HepG2 (cell line): ENCODE results near the gene CAPZA2. TPM values are rescaled to one million over a fixed set of nuclear protein-coding genes. Genes with fewer than 3 reads are reported as not detected.

Experiments
- ATAC-seq: fragments of 200-7000 bp; cut with Tn5 transposase; 3 replicates; pipeline ENCODE4 v1.9.1; 2020; ENCODE audit warnings: mild to moderate bottlenecking, moderate library complexity
- BruUV-seq: library from RNA; stranded (reverse); fragments of 400-500 nt; replicated peaks from 2 replicates; lab custom pipeline; 2021; lab: Mats Ljungman, UMichigan
- CTCF ChIA-PET: fragments of 300-600 bp; formaldehyde crosslinking; extraction: SDS; loops from one replicate; lab custom pipeline; 2021; ENCODE audit warnings: low total read pairs, inconsistent platforms, low intra/inter-chr PET ratio; lab: Yijun Ruan, JAX
- POLR2A ChIA-PET: fragments of 350-600 bp; sonication (Branson Sonifier 250); formaldehyde crosslinking; loops from one replicate; lab custom pipeline; 2020; ENCODE audit warnings: antibody characterized with exemption, inconsistent platforms; lab: Yijun Ruan, JAX
- DNase-seq: peaks from one replicate; pipeline ENCODE4 v3.0.0-alpha.2; 2015; ENCODE audit warnings: low spot score
- FAIRE-seq: peaks from 3 replicates; lab custom pipeline; 2011; peaks lifted over from hg19 to GRCh38; lab: Jason Lieb, UNC
- H2AFZ ChIP-seq: one replicate; pipeline ENCODE4 v1.6.1; 2011; ENCODE audit warnings: low read length, inconsistent platforms
- H3K27ac ChIP-seq: fragments of 300-600 bp; 3 replicates; pipeline ENCODE4 v1.8.0; 2011; ENCODE audit warnings: mixed run types, mild to moderate bottlenecking, mixed read lengths, low read length, inconsistent platforms; ENCODE audit not compliant: insufficient read depth; ENCODE audit errors: extremely low read length
- H3K27me3 ChIP-seq, 2 experiments: fragments of 200-600 bp in 1 of 2; 2 replicates in 1 of 2; 3 replicates in 1 of 2; pipeline versions ENCODE4 v1.6.0 to v1.8.0; 2011; ENCODE audit warnings: low read length in 2 of 2, mild to moderate bottlenecking in 2 of 2, moderate library complexity in 2 of 2, inconsistent platforms in 1 of 2; ENCODE audit not compliant: insufficient read depth in 2 of 2, control insufficient read depth in 1 of 2
- H3K36me3 ChIP-seq, 2 experiments: fragments of 200-600 bp in 1 of 2; replicated peaks in 1 of 2; 2 replicates in 1 of 2; 3 replicates in 1 of 2; pipeline versions ENCODE4 v1.5.1 to v1.8.0; 2011; ENCODE audit warnings: low read length in 2 of 2, inconsistent platforms in 1 of 2; ENCODE audit not compliant: insufficient read depth in 2 of 2, control insufficient read depth in 1 of 2
- H3K4me1 ChIP-seq: 2 replicates; pipeline ENCODE4 v1.5.1; 2012; ENCODE audit warnings: low read length, inconsistent platforms; ENCODE audit not compliant: insufficient read depth
- H3K4me2 ChIP-seq: 2 replicates; pipeline ENCODE4 v1.6.0; 2011; ENCODE audit warnings: low read depth, low read length, inconsistent platforms
- H3K4me3 ChIP-seq, 3 experiments: fragments of 200-600 bp in 1 of 3; sonication (generic), shearing (Covaris generic) in 1 of 3; replicated peaks in 1 of 3; 2 replicates each; pipeline ENCODE4 v1.5.1; 2011 to 2016; ENCODE audit warnings: low read length in 3 of 3, inconsistent platforms in 2 of 3, low read depth in 2 of 3, mild to moderate bottlenecking in 2 of 3, control low read depth in 1 of 3, mixed read lengths in 1 of 3; ENCODE audit not compliant: insufficient read depth in 1 of 3
- H3K79me2 ChIP-seq: one replicate; pipeline ENCODE4 v1.6.1; 2011; ENCODE audit warnings: low read length, inconsistent platforms; ENCODE audit not compliant: insufficient read depth
- H3K9ac ChIP-seq: 2 replicates; pipeline ENCODE4 v1.6.0; 2011; ENCODE audit warnings: mild to moderate bottlenecking, low read depth, low read length, inconsistent platforms; ENCODE audit not compliant: insufficient read depth
- H3K9me3 ChIP-seq: 2 replicates; pipeline ENCODE4 v1.5.1; 2012; ENCODE audit warnings: mild to moderate bottlenecking, low read length
- H4K20me1 ChIP-seq: 2 replicates; pipeline ENCODE4 v1.6.0; 2011; ENCODE audit warnings: inconsistent platforms, mild to moderate bottlenecking, low read length, moderate library complexity; ENCODE audit not compliant: insufficient read depth
- CBX2 ChIP-seq, 2 experiments: fragments of 200-600 bp in 1 of 2; sonication (generic); formaldehyde crosslinking in 1 of 2; IDR thresholded peaks; 2 replicates each; pipeline versions ENCODE4 v1.7.0 to v1.8.1; 2018 to 2022; ENCODE audit warnings: low read depth in 2 of 2, low read length in 1 of 2, mild to moderate bottlenecking in 1 of 2, missing genetic modification reagents in 1 of 2
- FOXP1 ChIP-seq, 2 experiments: fragments of 450-650 bp in 1 of 2; IDR thresholded peaks; 2 replicates each; pipeline ENCODE4 v1.6.1; 2017 to 2018; ENCODE audit warnings: antibody characterized with exemption in 1 of 2
- HNF4A ChIP-seq: sonication (generic); formaldehyde crosslinking; IDR thresholded peaks from 2 replicates; pipeline ENCODE4 v1.4.0; 2020; ENCODE audit warnings: missing genetic modification reagents
- MLLT10 ChIP-seq: sonication (generic); formaldehyde crosslinking; IDR thresholded peaks from 2 replicates; pipeline ENCODE4 v1.4.0; 2020; ENCODE audit warnings: missing genetic modification reagents
- NR2F2 ChIP-seq: IDR thresholded peaks from 2 replicates; pipeline ENCODE4 v1.6.1; 2012; ENCODE audit warnings: low read depth, inconsistent platforms, borderline replicate concordance
- PAF1 ChIP-seq: IDR thresholded peaks from 2 replicates; pipeline ENCODE4 v1.6.1; 2016; ENCODE audit warnings: missing genetic modification reagents, missing compliant biosample characterization
- REL ChIP-seq: sonication (generic); formaldehyde crosslinking; conservative IDR thresholded peaks from 2 replicates; pipeline ENCODE4 v1.8.0; 2022; ENCODE audit warnings: mild to moderate bottlenecking, missing genetic modification reagents, moderate library complexity
- RFX3 ChIP-seq: IDR thresholded peaks from 2 replicates; pipeline ENCODE4 v1.6.1; 2016; ENCODE audit warnings: missing biosample characterization, missing genetic modification reagents
- ZBTB33 ChIP-seq: sonication (generic); formaldehyde crosslinking; IDR thresholded peaks from 2 replicates; pipeline ENCODE4 v1.4.0; 2020; ENCODE audit warnings: missing genetic modification reagents
- ZKSCAN1 ChIP-seq: fragments of 150-350 bp; IDR thresholded peaks from 2 replicates; pipeline ENCODE4 v1.6.1; 2014; ENCODE audit warnings: low read length
- in situ Hi-C: cut with HindIII; loops from 2 replicates; pipeline ENCODE4 v1.10.0; 2017; ENCODE audit warnings: low pct_unique_long_range_greater_than_20kb; ENCODE audit not compliant: extremely low pct_ligation_motif_present
- intact Hi-C: fragments of 100-400 bp; cut with micrococcal nuclease; formaldehyde crosslinking; loops from one replicate; pipeline ENCODE4 v1.10.0; 2022; ENCODE audit not compliant: unreplicated experiment
- polyA plus RNA-seq, 8 experiments: library from polyadenylated mRNA; depleted of rRNA in 3 of 8; stranded (reverse) in 7 of 8; unstranded in 1 of 8; fragments of >200 nt; fragmentation: Illumina TruSeq in 4 of 8; extraction: Trizol in 4 of 8; gene quantifications; 2 replicates each; pipeline versions ENCODE4 v1.2.1 to v1.2.3, GENCODE V29; 2011 to 2016; ENCODE audit warnings: low read depth in 4 of 8, missing spikeins in 1 of 8, mixed read lengths in 1 of 8; ENCODE audit not compliant: insufficient read depth in 1 of 8
- total RNA-seq, 5 experiments: library from RNA; depleted of rRNA; stranded (reverse); fragments of >200 nt; fragmentation: Illumina TruSeq; extraction: Trizol; gene quantifications; 2 replicates each; pipeline ENCODE4 v1.2.3, GENCODE V29; 2016; ENCODE audit warnings: low read depth in 1 of 5

CAPZA2 gene
- total and polyA plus RNA-seq, 2 of the 13 experiments (the other 11 are each of a cell fraction or from before 2014, with no cell fraction given), result 38.4 to 199 TPM

- intact Hi-C loops, result no loop called here
- no peak for FAIRE-seq
- no peak for ATAC-seq
- BruUV-seq, result no TSS peak
- Histone ChIP-seq H4K20me1 (no peaks in the 10 kb centered on the region), H3K9ac (no peak overlapping the region), H3K4me2 (no peak overlapping the region), H2AFZ (no peak overlapping the region), H3K79me2 (peaks cover 4% of the 10 kb centered on the region), H3K36me3 (no peaks in the 10 kb centered on the region), H3K27me3 (no peaks in the 10 kb centered on the region), H3K4me3 (no peak overlapping the region)
- CTCF ChIA-PET, result no interaction called here
- no peak for TF ChIP-seq ZBTB33
- TF ChIP-seq RFX3 (CRISPR knock-in tag), result no peak
- no peak for TF ChIP-seq CBX2 (IDR thresholded peaks at IDR 0.05; ENCODE audit: low read depth, low read length)
- no peak for TF ChIP-seq CBX2 (CRISPR knock-in tag; IDR thresholded peaks at IDR 0.05; ENCODE audit: low read depth)
- no peak for TF ChIP-seq REL
- no peak for TF ChIP-seq NR2F2
- TF ChIP-seq HNF4A (CRISPR knock-in tag), result no peak
- no peak for TF ChIP-seq PAF1 (CRISPR knock-in tag)
- TF ChIP-seq ZKSCAN1, result no peak
- no peak for TF ChIP-seq FOXP1 (IDR thresholded peaks at IDR 0.05)
- no peak for TF ChIP-seq FOXP1 (CRISPR knock-in tag; IDR thresholded peaks at IDR 0.05)
- no peak for TF ChIP-seq MLLT10 (CRISPR knock-in tag)
- TF ChIP-seq, all 625 proteins: peak for 0
- H3K27ac ChIP-seq, result no peak overlapping the region
- POLR2A ChIA-PET, result no interaction called here
- H3K9me3 ChIP-seq, result no peaks in the 10 kb centered on the region
- no peak for DNase-seq
- no peaks in the 10 kb centered on the region for H3K4me1 ChIP-seq
- in situ Hi-C loops, result loop anchor here (25.0 kb wide), 1 partner anchor 662 kb away; no protein-coding TSS in a partner anchor
These were observed 37.9 kb upstream of the CAPZA2 start for GRCh38 chr7:116824449-116824848.
